Keratinocyte (primary cell): ENCODE data around the gene CD14. TPM values are rescaled to one million over a fixed set of nuclear protein-coding genes. Genes with fewer than 3 reads are reported as not detected.

Experiments used
- DNase-seq: peaks from one replicate; pipeline ENCODE4 v3.0.0-alpha.2; 2011; ENCODE audit warnings: low read depth, missing footprints, low spot score
- FAIRE-seq: peaks from 2 replicates; lab custom pipeline; 2011; peaks lifted over from hg19 to GRCh38; lab: Jason Lieb, UNC
- H2AFZ ChIP-seq: 2 replicates; pipeline ENCODE4 v1.6.0; 2012; ENCODE audit warnings: low read length, control low read depth, inconsistent platforms; ENCODE audit not compliant: control insufficient read depth
- H3K27ac ChIP-seq: 2 replicates; pipeline ENCODE4 v1.5.1; 2011; ENCODE audit warnings: low read length; ENCODE audit not compliant: control insufficient read depth, insufficient read depth
- H3K27me3 ChIP-seq: 3 replicates; pipeline ENCODE4 v1.6.0; 2011; ENCODE audit warnings: low read length; ENCODE audit not compliant: control insufficient read depth, insufficient read depth; ENCODE audit errors: extremely low read depth
- H3K36me3 ChIP-seq, 2 experiments: 2 replicates in 1 of 2; 3 replicates in 1 of 2; pipeline ENCODE4 v1.5.1; 2011; ENCODE audit warnings: low read length in 2 of 2, mild to moderate bottlenecking in 1 of 2; ENCODE audit not compliant: control insufficient read depth in 2 of 2, insufficient read depth in 2 of 2; ENCODE audit errors: extremely low read depth in 1 of 2
- H3K4me1 ChIP-seq: 3 replicates; pipeline ENCODE4 v1.5.1; 2011; ENCODE audit warnings: low read length; ENCODE audit not compliant: control insufficient read depth, insufficient read depth; ENCODE audit errors: extremely low read depth
- H3K4me2 ChIP-seq: 3 replicates; pipeline ENCODE4 v1.6.0; 2011; ENCODE audit warnings: low read depth, low read length; ENCODE audit not compliant: control insufficient read depth, insufficient read depth; ENCODE audit errors: extremely low read depth
- H3K4me3 ChIP-seq, 3 experiments: fragments of 200-600 bp in 1 of 3; sonication (generic) in 1 of 3; 2 replicates in 2 of 3; 3 replicates in 1 of 3; pipeline ENCODE4 v1.5.1; 2011 to 2016; ENCODE audit warnings: low read length in 3 of 3, mild to moderate bottlenecking in 3 of 3, control low read depth in 2 of 3, inconsistent platforms in 1 of 3, low read depth in 1 of 3, mixed read lengths in 1 of 3, mixed run types in 1 of 3, moderate library complexity in 1 of 3; ENCODE audit not compliant: control insufficient read depth in 2 of 3, insufficient read depth in 2 of 3; ENCODE audit errors: extremely low read depth in 1 of 3
- H3K79me2 ChIP-seq: 2 replicates; pipeline ENCODE4 v1.6.0; 2012; ENCODE audit warnings: low read length; ENCODE audit not compliant: control insufficient read depth, insufficient read depth
- H3K9ac ChIP-seq: 3 replicates; pipeline ENCODE4 v1.6.0; 2011; ENCODE audit warnings: low read length; ENCODE audit not compliant: control insufficient read depth, insufficient read depth; ENCODE audit errors: extremely low read depth
- H3K9me1 ChIP-seq: 3 replicates; pipeline ENCODE4 v1.6.0; 2011; ENCODE audit warnings: low read length; ENCODE audit not compliant: control insufficient read depth, insufficient read depth; ENCODE audit errors: extremely low read depth
- H3K9me3 ChIP-seq: 2 replicates; pipeline ENCODE4 v1.5.1; 2012; ENCODE audit warnings: low read depth, low read length; ENCODE audit not compliant: control insufficient read depth
- H4K20me1 ChIP-seq: 3 replicates; pipeline ENCODE4 v1.6.0; 2011; ENCODE audit warnings: low read length; ENCODE audit not compliant: control insufficient read depth, insufficient read depth; ENCODE audit errors: extremely low read depth
- CTCF ChIP-seq, 3 experiments: IDR thresholded peaks in 1 of 3; conservative IDR thresholded peaks in 1 of 3; optimal IDR thresholded peaks in 1 of 3; 2 replicates in 2 of 3; 3 replicates in 1 of 3; pipeline versions ENCODE3 to v1.5.1; 2011; ENCODE audit warnings: low read length in 3 of 3, mild to moderate bottlenecking in 3 of 3, moderate library complexity in 2 of 3, control low read depth in 1 of 3, inconsistent platforms in 1 of 3; ENCODE audit not compliant: insufficient read depth in 2 of 3; ENCODE audit errors: extremely low read depth in 1 of 3
- EZH2 ChIP-seq: IDR thresholded peaks from one replicate; pipeline ENCODE4 v1.6.1; 2012; ENCODE audit warnings: inconsistent platforms, mild to moderate bottlenecking, low read length, moderate library complexity
- dilution Hi-C: fragments of 300-500 bp; cut with MboI; formaldehyde crosslinking; loops from one replicate; pipeline ENCODE4 v1.7.0; 2020; ENCODE audit warnings: low sequenced_read_pairs; ENCODE audit not compliant: extremely low pct_ligation_motif_present
- polyA plus RNA-seq, 5 experiments: library from polyadenylated mRNA; depleted of rRNA in 3 of 5; stranded (reverse) in 3 of 5; stranded (forward) in 1 of 5; unstranded in 1 of 5; fragments of >200 nt; gene quantifications; 1 replicate in 1 of 5; 2 replicates in 3 of 5; 3 replicates in 1 of 5; pipeline versions ENCODE4 v1.2.1 to v1.2.3, GENCODE V29; 2011 to 2012; ENCODE audit warnings: missing spikeins in 2 of 5, low read depth in 1 of 5, low replicate concordance in 1 of 5

Gene CD14
- polyA plus RNA-seq, 1 donor (not counting 4 experiments of a cell fraction or from before 2014, with no cell fraction given), result 0.18 TPM

GRCh38 chr5:140631036-140631417 lies 1.9 kb downstream of the CD14 start:
- Histone ChIP-seq H3K9me3 (no peaks in the 10 kb centered on the region), H3K4me2 (no peak overlapping the region), H2AFZ (no peak overlapping the region), H3K9me1 (no peaks in the 10 kb centered on the region), H3K4me1 (peaks cover 21% of the 10 kb centered on the region), H3K36me3 (no peaks in the 10 kb centered on the region), H3K9ac (no peak overlapping the region), H3K27me3 (peaks cover 7% of the 10 kb centered on the region), H4K20me1 (no peaks in the 10 kb centered on the region), H3K4me3 (no peak overlapping the region), H3K27ac (no peak overlapping the region), H3K79me2 (no peaks in the 10 kb centered on the region)
- DNase-seq (no peak), FAIRE-seq (no peak)
- TF ChIP-seq EZH2 (no peak), CTCF (optimal IDR thresholded peaks at IDR 0.05 in 1 of 3, IDR thresholded peaks at IDR 0.05 in 1 of 3, conservative IDR thresholded peaks at IDR 0.05 in 1 of 3; ENCODE audit: extremely low read depth in 1 of 3, insufficient read depth in 2 of 3, low read length in 3 of 3) (no peak)
- dilution Hi-C loops, result no loop called here

- DNase-seq, result no peak
- Histone ChIP-seq H3K9ac (no peak overlapping the region), H3K27ac (no peak overlapping the region), H3K9me1 (no peaks in the 10 kb centered on the region), H3K36me3 (no peaks in the 10 kb centered on the region), H3K4me1 (peaks cover 21% of the 10 kb centered on the region), H3K4me2 (no peak overlapping the region), H3K27me3 (peaks cover 7% of the 10 kb centered on the region), H3K79me2 (no peaks in the 10 kb centered on the region), H2AFZ (no peak overlapping the region), H4K20me1 (no peaks in the 10 kb centered on the region), H3K9me3 (no peaks in the 10 kb centered on the region), H3K4me3 (no peak overlapping the region)
- no peak for FAIRE-seq
- dilution Hi-C loops, result no loop called here
- TF ChIP-seq EZH2, result no peak
- TF ChIP-seq CTCF (optimal IDR thresholded peaks at IDR 0.05 in 1 of 3, IDR thresholded peaks at IDR 0.05 in 1 of 3, conservative IDR thresholded peaks at IDR 0.05 in 1 of 3; ENCODE audit: extremely low read depth in 1 of 3, insufficient read depth in 2 of 3, low read length in 3 of 3), result no peak
These were observed 2.5 kb downstream of the CD14 start for GRCh38 chr5:140630292-140631035.
